HepG2 (cell line): ENCODE data around the gene MLLT10. TPM values are rescaled to one million over a fixed set of nuclear protein-coding genes. Genes with fewer than 3 reads are reported as not detected.

Source experiments
- AGO1 ChIP-seq: fragments of 200-400 bp; formaldehyde crosslinking; IDR thresholded peaks from 2 replicates; pipeline ENCODE4 v1.6.1; 2017; ENCODE audit warnings: mild to moderate bottlenecking, low read depth, low read length, moderate library complexity; ENCODE audit not compliant: poor library complexity, severe bottlenecking
- ARHGAP35 ChIP-seq: sonication (generic); formaldehyde crosslinking; IDR thresholded peaks from 2 replicates; pipeline ENCODE4 v1.9.0; 2022; ENCODE audit warnings: mild to moderate bottlenecking, inconsistent platforms, moderate library complexity, missing genetic modification reagents, borderline replicate concordance
- CEBPZ ChIP-seq: IDR thresholded peaks from 2 replicates; pipeline ENCODE4 v1.6.1; 2012; ENCODE audit warnings: low read length, improper control_type of control experiment
- HDAC1 ChIP-seq: sonication (generic); formaldehyde crosslinking; IDR thresholded peaks from 2 replicates; pipeline ENCODE4 v1.5.1; 2020; ENCODE audit warnings: mild to moderate bottlenecking, missing genetic modification reagents
- HOXA7 ChIP-seq: sonication (generic); formaldehyde crosslinking; IDR thresholded peaks from 2 replicates; pipeline ENCODE4 v1.8.1; 2022; ENCODE audit warnings: mild to moderate bottlenecking, missing genetic modification reagents, moderate library complexity
- MEIS1 ChIP-seq: sonication (generic); formaldehyde crosslinking; IDR thresholded peaks from 2 replicates; pipeline ENCODE4 v1.9.0; 2021; ENCODE audit warnings: mild to moderate bottlenecking, missing genetic modification reagents, moderate library complexity, borderline replicate concordance
- NCOR1 ChIP-seq: fragments of 200-600 bp; sonication (generic); IDR thresholded peaks from 2 replicates; pipeline ENCODE4 v1.7.0; 2017; ENCODE audit warnings: antibody characterized with exemption, low read length, borderline replicate concordance
- NR3C1 ChIP-seq: sonication (generic); formaldehyde crosslinking; IDR thresholded peaks from 2 replicates; pipeline ENCODE4 v1.4.0; 2020; ENCODE audit warnings: missing genetic modification reagents
- PCBP1 ChIP-seq: fragments of 200-400 bp; formaldehyde crosslinking; IDR thresholded peaks from 2 replicates; pipeline ENCODE4 v1.6.1; 2017; ENCODE audit warnings: mild to moderate bottlenecking, low read depth, low read length, borderline replicate concordance
- POLR2G ChIP-seq: fragments of 200-400 bp; formaldehyde crosslinking; IDR thresholded peaks from 2 replicates; pipeline ENCODE4 v1.6.1; 2018; ENCODE audit warnings: mild to moderate bottlenecking, low read depth, low read length, moderate library complexity
- RAD21 ChIP-seq: fragments of 450-650 bp; formaldehyde crosslinking; IDR thresholded peaks from 2 replicates; pipeline ENCODE4 v1.5.0; 2020; ENCODE audit warnings: mild to moderate bottlenecking
- SMAD1 ChIP-seq: sonication (generic); formaldehyde crosslinking; IDR thresholded peaks from 2 replicates; pipeline ENCODE4 v1.4.0; 2020; ENCODE audit warnings: missing genetic modification reagents, low read depth, mild to moderate bottlenecking, borderline replicate concordance
- SMC3 ChIP-seq: IDR thresholded peaks from 2 replicates; pipeline ENCODE4 v1.6.1; 2011; ENCODE audit warnings: low read length, improper control_type of control experiment
- SRY ChIP-seq: sonication (generic); formaldehyde crosslinking; IDR thresholded peaks from 2 replicates; pipeline ENCODE4 v1.8.0; 2022; ENCODE audit warnings: mild to moderate bottlenecking, missing genetic modification reagents
- TGIF2 ChIP-seq: IDR thresholded peaks from 2 replicates; pipeline ENCODE4 v1.6.1; 2016; ENCODE audit warnings: control low read depth, missing compliant biosample characterization
- ZBTB33 ChIP-seq: sonication (generic); formaldehyde crosslinking; IDR thresholded peaks from 2 replicates; pipeline ENCODE4 v1.4.0; 2020; ENCODE audit warnings: missing genetic modification reagents
- ZNF24 ChIP-seq: fragments of 450-650 bp; IDR thresholded peaks from 2 replicates; pipeline ENCODE4 v1.6.1; 2017; ENCODE audit warnings: antibody characterized with exemption, mild to moderate bottlenecking
- ZNF276 ChIP-seq: sonication (generic); formaldehyde crosslinking; IDR thresholded peaks from 2 replicates; pipeline ENCODE4 v1.4.0; 2020; ENCODE audit warnings: mild to moderate bottlenecking, low read depth, missing genetic modification reagents
- ZNF577 ChIP-seq: sonication (generic); formaldehyde crosslinking; IDR thresholded peaks from 2 replicates; pipeline ENCODE4 v1.4.0; 2020; ENCODE audit warnings: mild to moderate bottlenecking, low read depth, missing genetic modification reagents, borderline replicate concordance
- ZNF639 ChIP-seq: conservative IDR thresholded peaks from 2 replicates; pipeline ENCODE4 v1.6.1; 2018; ENCODE audit warnings: missing genetic modification reagents
- ZNF678 ChIP-seq: sonication (generic); formaldehyde crosslinking; IDR thresholded peaks from 2 replicates; pipeline ENCODE4 v1.4.0; 2020; ENCODE audit warnings: mild to moderate bottlenecking, missing genetic modification reagents
- ZNF83 ChIP-seq: sonication (generic); formaldehyde crosslinking; IDR thresholded peaks from 2 replicates; pipeline ENCODE4 v1.4.0; 2020; ENCODE audit warnings: missing genetic modification reagents, mild to moderate bottlenecking, borderline replicate concordance
- polyA plus RNA-seq, 8 experiments: library from polyadenylated mRNA; depleted of rRNA in 3 of 8; stranded (reverse) in 7 of 8; unstranded in 1 of 8; fragments of >200 nt; fragmentation: Illumina TruSeq in 4 of 8; extraction: Trizol in 4 of 8; gene quantifications; 2 replicates each; pipeline versions ENCODE4 v1.2.1 to v1.2.3, GENCODE V29; 2011 to 2016; ENCODE audit warnings: low read depth in 4 of 8, missing spikeins in 1 of 8, mixed read lengths in 1 of 8; ENCODE audit not compliant: insufficient read depth in 1 of 8
- total RNA-seq, 5 experiments: library from RNA; depleted of rRNA; stranded (reverse); fragments of >200 nt; fragmentation: Illumina TruSeq; extraction: Trizol; gene quantifications; 2 replicates each; pipeline ENCODE4 v1.2.3, GENCODE V29; 2016; ENCODE audit warnings: low read depth in 1 of 5

The MLLT10 gene
- total and polyA plus RNA-seq, 2 of the 13 experiments (the other 11 are each of a cell fraction or from before 2014, with no cell fraction given) = 51.3 to 84.1 TPM

- TF ChIP-seq HDAC1 (CRISPR knock-in tag) (peak; percentile 73; the same call in 1 of the 2 replicates), POLR2G (no peak), RAD21 (CRISPR knock-in tag) (no peak; the same call in 1 of the 2 replicates), PCBP1 (no peak), ZNF83 (CRISPR knock-in tag) (no peak), NR3C1 (CRISPR knock-in tag) (no peak), ZNF24 (no peak), SRY (no peak), ZNF577 (CRISPR knock-in tag) (no peak), SMAD1 (CRISPR knock-in tag) (no peak), HOXA7 (CRISPR knock-in tag) (no peak), MEIS1 (CRISPR knock-in tag) (peak; percentile 76; the same call in 1 of the 2 replicates), NCOR1 (peak; percentile 46; the same call in 1 of the 2 replicates), ZNF639 (CRISPR knock-in tag) (no peak), ZNF276 (CRISPR knock-in tag) (no peak), ZBTB33 (CRISPR knock-in tag) (no peak), CEBPZ (no peak), AGO1 (no peak), ARHGAP35 (CRISPR knock-in tag) (no peak), SMC3 (no peak), ZNF678 (0 out of 2 replicates have a peak, but pooled peaks have one; percentile 40), TGIF2 (CRISPR knock-in tag) (0 out of 2 replicates have a peak, but pooled peaks have one; percentile 56)
Observed at GRCh38 chr10:21754410-21755011, 220.5 kb downstream of the MLLT10 start (continued).
